Adrenal gland (tissue), 5 donors: Measurements from ENCODE around the gene CRYBA4.

Experiments
- CTCF ChIP-seq, 6 experiments: fragments of 450-650 bp in 4 of 6; fragments of 200-600 bp in 2 of 6; sonication (generic) in 1 of 6; IDR thresholded peaks; 1 replicate in 5 of 6; 2 replicates in 1 of 6; pipeline versions ENCODE4 v1.5.1 to v1.8.0; 2016 to 2021; ENCODE audit warnings: antibody characterized with exemption in 6 of 6, mild to moderate bottlenecking in 2 of 6, moderate library complexity in 1 of 6
- POLR2A ChIP-seq, 2 donors: fragments of 450-650 bp; IDR thresholded peaks; one replicate each; pipeline ENCODE4 v1.6.1; 2017; ENCODE audit warnings: antibody characterized with exemption in 2 of 2, mild to moderate bottlenecking in 2 of 2, moderate library complexity in 1 of 2
- donor health status: DM: no; HTN: no; CAD: no.

- TF ChIP-seq CTCF (IDR thresholded peaks at IDR 0.05), result no peak
- no peak for TF ChIP-seq POLR2A (IDR thresholded peaks at IDR 0.05)
Observed at GRCh38 chr22:26618455-26618854, 3.3 kb upstream of the CRYBA4 start.
